H9 (cell line): ENCODE data around the gene PLD1. TPM values are rescaled to one million over a fixed set of nuclear protein-coding genes. Genes with fewer than 3 reads are reported as not detected.

Experiments
- DNase-seq: peaks from one replicate; pipeline ENCODE4 v3.0.0-alpha.2; 2017
- H2AFZ ChIP-seq: one replicate; pipeline ENCODE4 v1.6.1; 2013; ENCODE audit warnings: mild to moderate bottlenecking, low read length, control low read depth, moderate library complexity
- H2AK5ac ChIP-seq: 2 replicates; pipeline ENCODE4 v1.6.1; 2013; ENCODE audit warnings: low read length, control low read depth, mixed read lengths; ENCODE audit not compliant: insufficient read length
- H2BK120ac ChIP-seq: one replicate; pipeline ENCODE4 v1.6.1; 2013; ENCODE audit warnings: low read depth, mild to moderate bottlenecking, low read length, control low read depth, inconsistent platforms; ENCODE audit not compliant: poor library complexity, severe bottlenecking
- H2BK12ac ChIP-seq: 2 replicates; pipeline ENCODE4 v1.6.1; 2013; ENCODE audit warnings: low read length, control low read depth, mixed read lengths, low read depth; ENCODE audit not compliant: insufficient read length
- H2BK15ac ChIP-seq: 2 replicates; pipeline ENCODE4 v1.6.1; 2013; ENCODE audit warnings: low read depth, low read length, control low read depth
- H2BK20ac ChIP-seq: one replicate; pipeline ENCODE4 v1.6.1; 2013; ENCODE audit warnings: low read depth, mild to moderate bottlenecking, low read length, control low read depth, inconsistent platforms; ENCODE audit not compliant: poor library complexity, severe bottlenecking
- H2BK5ac ChIP-seq: 2 replicates; pipeline ENCODE4 v1.6.1; 2013; ENCODE audit warnings: low read length, control low read depth, mixed read lengths; ENCODE audit not compliant: insufficient read length
- H3K14ac ChIP-seq: 2 replicates; pipeline ENCODE4 v1.6.1; 2013; ENCODE audit warnings: low read length, control low read depth; ENCODE audit not compliant: insufficient read depth
- H3K18ac ChIP-seq: 2 replicates; pipeline ENCODE4 v1.6.1; 2013; ENCODE audit warnings: low read depth, mild to moderate bottlenecking, mixed read lengths, low read length, control low read depth; ENCODE audit not compliant: insufficient read length
- H3K23ac ChIP-seq: 2 replicates; pipeline ENCODE4 v1.6.1; 2013; ENCODE audit warnings: low read length, control low read depth, mixed read lengths, low read depth; ENCODE audit not compliant: insufficient read length
- H3K23me2 ChIP-seq: 2 replicates; pipeline ENCODE4 v1.6.1; 2013; ENCODE audit warnings: low read depth, mild to moderate bottlenecking, mixed read lengths, low read length, control low read depth; ENCODE audit not compliant: insufficient read length, poor library complexity, severe bottlenecking
- H3K27ac ChIP-seq: 2 replicates; pipeline ENCODE4 v1.5.1; 2013; ENCODE audit warnings: low read length, control low read depth, mixed read lengths, low read depth; ENCODE audit not compliant: insufficient read length
- H3K27me3 ChIP-seq: 2 replicates; pipeline ENCODE4 v1.6.1; 2013; ENCODE audit warnings: low read length, control low read depth, inconsistent platforms; ENCODE audit not compliant: insufficient read depth
- H3K4ac ChIP-seq: 2 replicates; pipeline ENCODE4 v1.6.1; 2013; ENCODE audit warnings: low read depth, mild to moderate bottlenecking, control low read depth, inconsistent platforms, low read length, moderate library complexity
- H3K4me1 ChIP-seq: 2 replicates; pipeline ENCODE4 v1.6.1; 2013; ENCODE audit warnings: low read length, control low read depth, inconsistent platforms; ENCODE audit not compliant: insufficient read depth
- H3K4me2 ChIP-seq: 2 replicates; pipeline ENCODE4 v1.6.1; 2013; ENCODE audit warnings: low read length, control low read depth, mixed read lengths; ENCODE audit not compliant: insufficient read length, insufficient read depth
- H3K56ac ChIP-seq: 2 replicates; pipeline ENCODE4 v1.6.1; 2013; ENCODE audit warnings: low read depth, mild to moderate bottlenecking, mixed read lengths, low read length, control low read depth; ENCODE audit not compliant: insufficient read length
- H3K79me1 ChIP-seq: 2 replicates; pipeline ENCODE4 v1.6.1; 2013; ENCODE audit warnings: low read depth, mild to moderate bottlenecking, moderate library complexity, low read length, control low read depth, inconsistent platforms; ENCODE audit not compliant: insufficient read depth, poor library complexity, severe bottlenecking
- H3K79me2 ChIP-seq: 2 replicates; pipeline ENCODE4 v1.6.1; 2013; ENCODE audit warnings: low read length, control low read depth, inconsistent platforms; ENCODE audit not compliant: insufficient read depth
- H3K9ac ChIP-seq: 2 replicates; pipeline ENCODE4 v1.6.1; 2013; ENCODE audit warnings: low read length, control low read depth, mixed read lengths; ENCODE audit not compliant: insufficient read length; ENCODE audit errors: extremely low read depth
- H3K9me3 ChIP-seq: one replicate; pipeline ENCODE4 v1.6.1; 2013; ENCODE audit warnings: low read depth, low read length, inconsistent platforms; ENCODE audit not compliant: control insufficient read depth
- H3T11ph ChIP-seq: one replicate; pipeline ENCODE4 v1.6.1; 2013; ENCODE audit warnings: mild to moderate bottlenecking, low read length, control low read depth, inconsistent platforms
- H4K20me1 ChIP-seq: one replicate; pipeline ENCODE4 v1.6.1; 2013; ENCODE audit not compliant: control insufficient read depth, insufficient read length, insufficient read depth
- H4K5ac ChIP-seq: 2 replicates; pipeline ENCODE4 v1.6.1; 2013; ENCODE audit warnings: low read depth, mild to moderate bottlenecking, mixed read lengths, low read length, control low read depth; ENCODE audit not compliant: insufficient read length
- H4K8ac ChIP-seq: replicated peaks from 2 replicates; pipeline ENCODE4 v1.6.1; 2013; ENCODE audit warnings: low read length, control low read depth, mixed read lengths, low read depth; ENCODE audit not compliant: insufficient read length
- H4K91ac ChIP-seq: 2 replicates; pipeline ENCODE4 v1.6.1; 2013; ENCODE audit warnings: low read depth, mild to moderate bottlenecking, moderate library complexity, mixed read lengths, low read length, control low read depth; ENCODE audit not compliant: insufficient read length
- H3K27ac Mint-ChIP-seq, 3 experiments: 2 replicates in 2 of 3; 3 replicates in 1 of 3; pipeline ENCODE4 v1.8.0; 2020 to 2021; ENCODE audit warnings: mixed read lengths in 3 of 3, mild to moderate bottlenecking in 1 of 3, moderate library complexity in 1 of 3
- H3K27me3 Mint-ChIP-seq: 2 replicates; pipeline ENCODE4 v1.8.0; 2021; ENCODE audit warnings: low read depth, mild to moderate bottlenecking, moderate library complexity, mixed read lengths
- H3K36me3 Mint-ChIP-seq, 3 experiments: 2 replicates in 2 of 3; 3 replicates in 1 of 3; pipeline ENCODE4 v1.8.0; 2020 to 2021; ENCODE audit warnings: low read depth in 3 of 3, mixed read lengths in 3 of 3; ENCODE audit not compliant: insufficient read depth in 1 of 3
- H3K4me1 Mint-ChIP-seq, 2 experiments: 2 replicates each; pipeline ENCODE4 v1.8.0; 2020; ENCODE audit warnings: mixed read lengths in 2 of 2
- H3K4me3 Mint-ChIP-seq, 2 experiments: 2 replicates in 1 of 2; 3 replicates in 1 of 2; pipeline ENCODE4 v1.8.0; 2020 to 2021; ENCODE audit warnings: mild to moderate bottlenecking in 2 of 2, mixed read lengths in 2 of 2, moderate library complexity in 1 of 2
- H3K9me3 Mint-ChIP-seq, 2 experiments: 2 replicates in 1 of 2; 3 replicates in 1 of 2; pipeline ENCODE4 v1.8.0; 2020; ENCODE audit warnings: mild to moderate bottlenecking in 2 of 2, mixed read lengths in 2 of 2, moderate library complexity in 1 of 2
- WGBS: extraction: QIAGEN DNeasy Blood & Tissue Kit; methylation state at CpG from one replicate; pipeline ENCODE4 v1.1.7; 2013; ENCODE audit warnings: missing lambda C conversion rate, low lambda C conversion rate, mixed read lengths; ENCODE audit not compliant: insufficient read length; ENCODE audit errors: extremely low coverage; 5-methylcytosine and 5-hydroxymethylcytosine counted together
- long read RNA-seq: library from polyadenylated mRNA; unstranded; transcript quantifications from one replicate; pipeline ENCODE4 v2.0.0, GENCODE V29; 2020
- total RNA-seq: library from RNA; stranded (reverse); gene quantifications from 2 replicates; pipeline ENCODE4 v1.2.1, GENCODE V29; 2021
- TF ChIP-seq, protein P1 (sequence below): fragments of 200-600 bp; sonication (generic); conservative IDR thresholded peaks from 3 replicates; pipeline ENCODE4 v1.8.0; 2021; ENCODE audit warnings: antibody characterized with exemption, mild to moderate bottlenecking

PLD1 gene, protein sequence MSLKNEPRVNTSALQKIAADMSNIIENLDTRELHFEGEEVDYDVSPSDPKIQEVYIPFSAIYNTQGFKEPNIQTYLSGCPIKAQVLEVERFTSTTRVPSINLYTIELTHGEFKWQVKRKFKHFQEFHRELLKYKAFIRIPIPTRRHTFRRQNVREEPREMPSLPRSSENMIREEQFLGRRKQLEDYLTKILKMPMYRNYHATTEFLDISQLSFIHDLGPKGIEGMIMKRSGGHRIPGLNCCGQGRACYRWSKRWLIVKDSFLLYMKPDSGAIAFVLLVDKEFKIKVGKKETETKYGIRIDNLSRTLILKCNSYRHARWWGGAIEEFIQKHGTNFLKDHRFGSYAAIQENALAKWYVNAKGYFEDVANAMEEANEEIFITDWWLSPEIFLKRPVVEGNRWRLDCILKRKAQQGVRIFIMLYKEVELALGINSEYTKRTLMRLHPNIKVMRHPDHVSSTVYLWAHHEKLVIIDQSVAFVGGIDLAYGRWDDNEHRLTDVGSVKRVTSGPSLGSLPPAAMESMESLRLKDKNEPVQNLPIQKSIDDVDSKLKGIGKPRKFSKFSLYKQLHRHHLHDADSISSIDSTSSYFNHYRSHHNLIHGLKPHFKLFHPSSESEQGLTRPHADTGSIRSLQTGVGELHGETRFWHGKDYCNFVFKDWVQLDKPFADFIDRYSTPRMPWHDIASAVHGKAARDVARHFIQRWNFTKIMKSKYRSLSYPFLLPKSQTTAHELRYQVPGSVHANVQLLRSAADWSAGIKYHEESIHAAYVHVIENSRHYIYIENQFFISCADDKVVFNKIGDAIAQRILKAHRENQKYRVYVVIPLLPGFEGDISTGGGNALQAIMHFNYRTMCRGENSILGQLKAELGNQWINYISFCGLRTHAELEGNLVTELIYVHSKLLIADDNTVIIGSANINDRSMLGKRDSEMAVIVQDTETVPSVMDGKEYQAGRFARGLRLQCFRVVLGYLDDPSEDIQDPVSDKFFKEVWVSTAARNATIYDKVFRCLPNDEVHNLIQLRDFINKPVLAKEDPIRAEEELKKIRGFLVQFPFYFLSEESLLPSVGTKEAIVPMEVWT
- total RNA-seq = 1.5 and 1.8 TPM in 2 replicates
- long read RNA-seq, full-length matches to known transcripts = 1 of 2 reads
- long read RNA-seq, partial matches to known transcripts = 1 of 2 reads
- long read RNA-seq, other reads (novel, unspliced or antisense) = 0 of 2 reads

DNA sequence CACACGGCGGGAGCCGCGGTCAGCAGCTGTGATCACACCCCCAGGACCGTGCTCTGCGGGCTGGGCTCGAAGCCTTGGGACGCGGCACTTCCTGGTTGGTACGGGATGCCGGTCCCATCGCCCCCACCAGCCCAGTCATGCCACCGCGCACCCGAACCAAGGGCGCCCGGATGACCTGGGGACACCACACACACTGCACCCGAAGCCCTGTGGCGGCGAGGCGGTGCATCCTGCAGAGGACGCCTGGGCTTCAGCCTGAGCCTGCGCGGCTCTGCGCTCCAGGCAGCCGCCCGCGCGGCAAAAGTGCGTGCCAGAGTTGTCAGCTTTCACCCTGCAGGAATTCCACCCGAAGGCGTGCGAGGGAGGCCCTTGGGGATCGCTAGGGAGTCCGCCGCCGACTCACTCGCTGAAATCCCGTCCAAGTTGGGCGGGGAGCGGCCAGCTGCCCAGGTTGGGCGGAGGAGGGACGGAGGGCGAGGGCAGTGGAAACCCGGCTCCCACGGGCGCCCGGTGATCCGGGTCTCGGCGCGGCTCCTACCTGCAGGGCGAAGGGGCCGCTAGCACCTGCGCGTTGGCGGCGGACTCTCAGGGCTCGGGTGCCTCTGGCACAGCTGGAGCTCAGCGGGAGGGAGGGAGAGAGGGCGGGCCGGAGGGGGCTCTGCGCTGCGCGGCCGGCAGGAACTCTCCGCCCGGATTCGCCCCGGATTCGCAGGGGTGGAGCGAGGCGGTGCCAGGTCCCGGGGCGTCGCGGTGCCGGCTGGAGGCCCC, at the start of gene PLD1:
TSS of gene PLD1 (minus strand) at position 623 of the 768 bp plus-strand sequence. CDS start 72,432 bp downstream, outside the sequence.
- TF ChIP-seq, protein P1, sequence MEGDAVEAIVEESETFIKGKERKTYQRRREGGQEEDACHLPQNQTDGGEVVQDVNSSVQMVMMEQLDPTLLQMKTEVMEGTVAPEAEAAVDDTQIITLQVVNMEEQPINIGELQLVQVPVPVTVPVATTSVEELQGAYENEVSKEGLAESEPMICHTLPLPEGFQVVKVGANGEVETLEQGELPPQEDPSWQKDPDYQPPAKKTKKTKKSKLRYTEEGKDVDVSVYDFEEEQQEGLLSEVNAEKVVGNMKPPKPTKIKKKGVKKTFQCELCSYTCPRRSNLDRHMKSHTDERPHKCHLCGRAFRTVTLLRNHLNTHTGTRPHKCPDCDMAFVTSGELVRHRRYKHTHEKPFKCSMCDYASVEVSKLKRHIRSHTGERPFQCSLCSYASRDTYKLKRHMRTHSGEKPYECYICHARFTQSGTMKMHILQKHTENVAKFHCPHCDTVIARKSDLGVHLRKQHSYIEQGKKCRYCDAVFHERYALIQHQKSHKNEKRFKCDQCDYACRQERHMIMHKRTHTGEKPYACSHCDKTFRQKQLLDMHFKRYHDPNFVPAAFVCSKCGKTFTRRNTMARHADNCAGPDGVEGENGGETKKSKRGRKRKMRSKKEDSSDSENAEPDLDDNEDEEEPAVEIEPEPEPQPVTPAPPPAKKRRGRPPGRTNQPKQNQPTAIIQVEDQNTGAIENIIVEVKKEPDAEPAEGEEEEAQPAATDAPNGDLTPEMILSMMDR = no peak
- no peak within 1 kb of the TSS for H2BK15ac ChIP-seq
- no peak within 1 kb of the TSS for H2AK5ac ChIP-seq
- no peaks in the 10 kb centered on the region for H4K20me1 ChIP-seq
- no CpG with 5 or more reads among the region's 78 CpGs for WGBS
- no peak within 1 kb of the TSS for H2BK5ac ChIP-seq
- no peak within 1 kb of the TSS for H3K9ac ChIP-seq
- Mint-ChIP-seq H3K4me1 (peaks cover 8 to 10% of the 10 kb centered on the region in 2 experiments; a peak in 3 of 4 replicates), H3K4me3 (peak within 1 kb of the TSS; percentile 71 to 85), H3K27ac (no peak within 1 kb of the TSS; a peak in 1 of 7 replicates), H3K27me3 (peaks cover 37% of the 10 kb centered on the region), H3K9me3 (no peaks in the 10 kb centered on the region), H3K36me3 (no peaks in the 10 kb centered on the region)
- no peak within 1 kb of the TSS for H4K8ac ChIP-seq
- H4K5ac ChIP-seq = no peak within 1 kb of the TSS
- no peaks in the 10 kb centered on the region for H3K79me1 ChIP-seq
- no peak within 1 kb of the TSS for H3K14ac ChIP-seq
- H4K91ac ChIP-seq = no peak within 1 kb of the TSS
- no peak within 1 kb of the TSS for H3K23ac ChIP-seq
- H2AFZ ChIP-seq = peak within 1 kb of the TSS; percentile 71
- no peak within 1 kb of the TSS for H2BK20ac ChIP-seq
- no peak within 1 kb of the TSS for H3K27ac ChIP-seq
- peak; percentile 67 for DNase-seq
- H2BK120ac ChIP-seq = peak within 1 kb of the TSS; percentile 62
- no peak within 1 kb of the TSS for H3K18ac ChIP-seq
- H3K4me1 ChIP-seq = no peaks in the 10 kb centered on the region
- no peak within 1 kb of the TSS for H3T11ph ChIP-seq
- no peak within 1 kb of the TSS for H3K56ac ChIP-seq
- peak within 1 kb of the TSS; percentile 54 for H3K4me2 ChIP-seq
- H3K23me2 ChIP-seq = peaks cover 13% of the 10 kb centered on the region
- no peak within 1 kb of the TSS for H3K4ac ChIP-seq
- H3K79me2 ChIP-seq = no peaks in the 10 kb centered on the region
- H3K27me3 ChIP-seq = peaks cover 12% of the 10 kb centered on the region; the same call in 1 of the 2 replicates
- no peak within 1 kb of the TSS for H2BK12ac ChIP-seq
- H3K9me3 ChIP-seq = no peaks in the 10 kb centered on the region
